HG03565 (cell line): Measurements from ENCODE around the gene CLDN14.

Experiments
- ATAC-seq: cut with Tn5 transposase; IDR thresholded peaks from one replicate; pipeline ENCODE4 v1.9.1; 2021; ENCODE audit warnings: mild to moderate bottlenecking, moderate library complexity; ENCODE audit not compliant: unreplicated experiment

CLDN14 gene

GRCh38 chr21:36479415-36480402 lies at the start of gene CLDN14:
TSS of gene CLDN14 (minus strand) at chr21:36480122. CDS start at chr21:36461695, 18,427 bp downstream.
- no peak for ATAC-seq

GRCh38 chr21:36528716-36529115 lies 48.8 kb upstream of the CLDN14 start:
- no peak for ATAC-seq

- ATAC-seq, result no peak
Observed at GRCh38 chr21:36527317-36527716, 47.4 kb upstream of the CLDN14 start.

- ATAC-seq, result no peak
Observed at GRCh38 chr21:36526104-36526503, 46.2 kb upstream of the CLDN14 start.

GRCh38 chr21:36524477-36524876 lies 44.6 kb upstream of the CLDN14 start:
- ATAC-seq, result no peak

GRCh38 chr21:36522219-36522808 lies 42.4 kb upstream of the CLDN14 start:
- no peak for ATAC-seq

GRCh38 chr21:36518883-36519492 lies 39.1 kb upstream of the CLDN14 start:
- no peak for ATAC-seq

- ATAC-seq, result no peak
Observed at GRCh38 chr21:36517366-36518075, 37.6 kb upstream of the CLDN14 start.

GRCh38 chr21:36516281-36516680 lies 36.4 kb upstream of the CLDN14 start:
- ATAC-seq, result no peak

- ATAC-seq, result no peak
Observed at GRCh38 chr21:36513430-36513829, 33.5 kb upstream of the CLDN14 start.

GRCh38 chr21:36512971-36513370 lies 33.0 kb upstream of the CLDN14 start:
- no peak for ATAC-seq

GRCh38 chr21:36511484-36512220 lies 31.7 kb upstream of the CLDN14 start:
- no peak for ATAC-seq

- ATAC-seq, result no peak
Observed at GRCh38 chr21:36510911-36511310, 31.0 kb upstream of the CLDN14 start.

GRCh38 chr21:36509973-36510664 lies 30.2 kb upstream of the CLDN14 start:
- no peak for ATAC-seq

- ATAC-seq, result no peak
Observed at GRCh38 chr21:36508948-36509347, 29.0 kb upstream of the CLDN14 start.

GRCh38 chr21:36507397-36508018 lies 27.6 kb upstream of the CLDN14 start:
- no peak for ATAC-seq

- no peak for ATAC-seq
Observed at GRCh38 chr21:36506482-36506881, 26.6 kb upstream of the CLDN14 start.

- ATAC-seq, result no peak
Observed at GRCh38 chr21:36504067-36505058, 24.4 kb upstream of the CLDN14 start.
